HG03558 (cell line): ENCODE measurements around the gene TRIO.
A peak's percentile ranks its signal among the peaks of the same experiment; 100 is the strongest.

Source experiments
- ATAC-seq: cut with Tn5 transposase; IDR thresholded peaks from one replicate; pipeline ENCODE4 v1.9.1; 2021; ENCODE audit warnings: moderate number of reproducible peaks; ENCODE audit not compliant: unreplicated experiment; ENCODE audit errors: extremely low read depth

The TRIO gene

DNA sequence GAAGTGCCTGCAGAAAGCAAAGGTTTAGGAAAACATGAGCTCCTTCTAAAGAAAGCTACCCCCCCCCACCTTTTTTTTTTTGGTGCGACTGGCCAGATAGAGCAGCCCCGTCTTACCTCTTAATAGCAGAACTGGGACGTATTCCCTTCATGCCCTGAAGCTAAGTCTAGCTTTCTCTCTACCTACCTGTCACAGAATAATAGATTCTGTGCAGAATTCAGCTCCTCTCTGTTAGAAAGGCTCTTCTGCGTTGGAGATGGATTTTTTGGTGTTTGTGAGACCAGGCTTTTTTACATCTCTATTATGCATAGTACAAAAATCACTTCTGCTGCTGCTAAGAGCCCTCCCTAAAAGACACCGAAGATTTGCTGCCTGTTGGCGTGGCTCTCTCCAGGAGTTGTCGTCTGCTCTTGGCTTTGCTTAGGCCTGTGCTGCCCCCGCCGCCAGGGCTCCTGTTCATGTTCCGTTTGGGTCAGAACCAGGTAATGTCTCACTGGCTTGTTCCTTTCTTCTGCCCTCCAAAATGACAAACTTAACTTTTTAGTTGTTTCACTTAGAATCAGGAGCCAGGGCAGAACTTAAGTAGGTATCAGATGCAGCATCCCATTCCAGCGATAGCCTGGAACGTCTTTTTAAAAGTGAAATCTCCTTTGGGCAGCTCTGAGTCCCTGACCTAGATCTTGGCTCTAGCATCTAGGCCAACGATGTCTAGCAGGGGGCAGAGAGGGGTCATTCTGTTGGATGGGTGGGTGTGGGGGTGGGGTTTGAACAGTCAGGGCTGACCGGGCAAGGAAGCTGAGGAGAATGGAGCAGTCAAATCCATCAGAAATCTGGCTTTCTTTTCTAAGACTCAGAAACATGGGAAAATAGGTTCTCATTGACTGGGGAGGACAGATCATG, 2.5 kb downstream of the TRIO start:
- no peak for ATAC-seq

DNA sequence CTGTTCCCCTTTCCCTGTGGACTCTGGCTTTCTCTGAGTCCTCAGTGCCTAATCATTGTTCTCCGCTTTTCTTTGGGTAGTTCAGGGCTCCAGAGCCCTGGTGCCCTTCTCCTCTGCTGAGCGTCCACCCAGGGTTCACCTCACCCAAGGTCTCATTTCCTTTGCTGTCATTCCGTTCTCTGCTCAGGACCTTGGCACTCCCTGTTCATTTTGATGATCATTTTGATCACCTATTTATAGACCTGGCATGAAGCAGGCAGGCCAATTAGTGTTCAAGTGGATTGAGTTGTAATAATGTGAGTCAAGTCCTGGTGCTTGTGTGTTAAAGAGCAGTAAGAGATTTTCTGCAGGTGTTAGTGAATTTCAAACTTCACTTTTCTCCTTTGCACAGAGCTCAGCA, 3.6 kb downstream of the TRIO start:
- no peak for ATAC-seq

DNA sequence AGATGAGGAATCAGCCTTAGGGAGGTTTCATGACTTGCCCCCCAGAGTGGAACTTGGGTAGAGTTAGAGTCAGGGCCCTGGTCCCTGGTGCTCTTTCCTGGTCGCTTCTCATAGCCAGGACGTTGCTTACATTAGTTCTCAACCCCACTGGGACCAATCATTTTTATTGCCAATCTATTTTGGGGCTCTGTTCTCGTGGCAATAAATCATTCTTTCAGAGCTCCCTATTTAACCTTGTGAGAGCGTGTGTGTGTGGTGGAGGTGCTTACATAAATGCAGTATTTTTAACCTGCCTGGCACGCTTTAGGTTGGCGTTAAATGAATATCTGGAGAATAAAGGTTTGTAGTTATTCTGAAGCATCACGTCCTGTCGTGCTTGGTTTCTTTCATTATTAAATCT, 4.1 kb downstream of the TRIO start:
- ATAC-seq: no peak

DNA sequence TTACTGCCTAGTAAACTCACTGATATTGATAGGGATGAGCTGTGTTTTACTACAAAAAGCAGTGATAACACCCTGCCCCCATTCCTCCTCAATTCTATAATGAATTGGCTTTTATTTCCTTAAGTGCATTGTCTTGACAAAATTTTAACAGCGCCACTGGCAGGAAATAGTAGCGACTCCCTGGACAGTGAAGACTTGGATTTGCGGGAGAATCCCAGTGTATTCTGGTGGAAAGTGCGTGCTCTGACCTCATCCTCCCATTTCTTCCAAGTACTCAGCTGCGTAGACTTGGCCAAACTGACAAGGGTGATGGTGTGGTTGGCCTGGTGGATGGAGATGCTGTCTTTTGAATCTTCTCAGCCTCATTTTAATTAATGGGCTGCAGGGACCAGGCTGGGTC, 5.3 kb downstream of the TRIO start:
- no peak for ATAC-seq

DNA sequence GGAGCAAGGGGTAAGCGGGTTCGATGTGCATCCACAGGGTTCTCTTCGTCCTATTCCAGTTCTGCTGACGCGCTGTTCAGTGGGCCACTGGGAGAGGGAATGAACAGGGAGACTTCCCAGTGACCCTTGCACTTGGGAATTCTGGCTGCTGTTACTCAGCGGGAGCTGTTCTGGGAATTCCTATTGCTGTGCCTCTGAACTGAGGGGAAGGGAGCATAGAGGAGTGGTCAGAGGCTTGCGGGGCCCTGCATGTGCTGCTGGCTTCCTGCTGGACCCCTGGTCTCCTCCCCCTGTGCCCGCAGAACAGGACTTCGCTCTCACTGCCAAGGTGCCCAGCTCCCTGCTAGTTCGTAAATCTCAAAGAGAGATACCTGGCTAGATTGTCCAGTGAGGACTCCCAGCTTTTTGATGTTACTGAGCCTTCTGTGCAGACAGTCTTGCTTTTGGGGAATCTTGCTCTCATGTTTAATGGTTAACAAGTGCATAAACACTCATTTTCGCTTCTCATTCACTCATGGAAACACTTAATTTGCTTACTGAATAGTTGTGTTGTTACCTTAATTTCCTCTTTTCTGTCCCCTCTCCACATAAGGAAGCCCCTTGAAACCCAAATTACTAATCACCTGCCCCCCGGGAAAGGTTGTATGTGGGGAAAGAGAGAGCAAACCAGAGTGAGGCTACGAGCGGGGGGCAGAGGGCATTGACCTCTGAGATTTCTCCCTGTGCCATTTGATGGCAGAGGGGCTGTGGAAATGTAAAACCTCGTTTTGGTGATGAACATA, 5.9 kb downstream of the TRIO start:
- no peak for ATAC-seq

DNA sequence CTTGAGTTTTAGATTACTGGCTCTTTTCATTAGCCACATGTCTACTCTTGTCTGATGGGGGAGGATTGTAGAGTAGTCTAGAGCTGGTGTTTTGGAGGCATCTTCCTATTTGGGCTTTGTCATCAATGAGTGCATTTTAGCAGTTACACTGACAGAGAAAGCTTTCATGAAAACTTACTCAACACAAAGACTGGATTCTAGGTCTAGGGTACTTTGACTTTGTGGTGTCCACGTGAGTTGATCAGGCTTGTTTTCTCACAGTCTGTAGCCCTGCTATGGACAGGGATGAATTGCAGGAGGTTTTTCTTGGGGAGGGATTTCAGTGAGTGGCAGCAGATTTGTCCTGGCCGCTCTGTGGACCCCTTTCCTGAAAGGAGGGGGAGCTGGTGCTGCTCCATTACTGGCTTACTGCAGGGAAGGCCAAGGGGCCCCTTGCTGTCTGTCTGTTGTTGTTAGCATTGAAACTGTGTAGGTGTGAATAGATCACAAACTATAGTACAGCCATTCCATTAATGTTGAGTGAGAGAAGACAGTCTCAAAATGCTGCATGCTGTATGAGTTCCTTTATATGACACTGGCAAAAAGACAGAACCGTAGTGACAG, 6.6 kb downstream of the TRIO start:
- no peak for ATAC-seq

DNA sequence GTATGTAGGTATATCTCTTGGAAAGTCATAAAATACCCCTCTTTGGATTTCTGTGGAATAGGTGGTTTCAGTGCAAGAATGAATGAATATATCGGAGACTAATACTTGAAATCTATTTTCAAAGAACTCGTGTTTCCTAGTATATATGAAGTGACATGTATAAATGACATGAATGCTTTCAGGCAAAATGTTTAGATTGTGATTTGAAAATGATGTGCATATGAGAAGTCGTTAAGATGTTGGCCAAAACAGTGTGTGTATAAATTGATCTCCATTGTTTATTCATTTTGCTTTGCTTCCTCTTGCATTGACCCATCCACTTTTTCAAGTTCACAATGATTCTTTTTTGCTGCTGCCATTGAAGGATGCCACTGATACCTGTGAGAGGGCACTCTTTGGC, 8.3 kb downstream of the TRIO start:
- ATAC-seq: no peak

DNA sequence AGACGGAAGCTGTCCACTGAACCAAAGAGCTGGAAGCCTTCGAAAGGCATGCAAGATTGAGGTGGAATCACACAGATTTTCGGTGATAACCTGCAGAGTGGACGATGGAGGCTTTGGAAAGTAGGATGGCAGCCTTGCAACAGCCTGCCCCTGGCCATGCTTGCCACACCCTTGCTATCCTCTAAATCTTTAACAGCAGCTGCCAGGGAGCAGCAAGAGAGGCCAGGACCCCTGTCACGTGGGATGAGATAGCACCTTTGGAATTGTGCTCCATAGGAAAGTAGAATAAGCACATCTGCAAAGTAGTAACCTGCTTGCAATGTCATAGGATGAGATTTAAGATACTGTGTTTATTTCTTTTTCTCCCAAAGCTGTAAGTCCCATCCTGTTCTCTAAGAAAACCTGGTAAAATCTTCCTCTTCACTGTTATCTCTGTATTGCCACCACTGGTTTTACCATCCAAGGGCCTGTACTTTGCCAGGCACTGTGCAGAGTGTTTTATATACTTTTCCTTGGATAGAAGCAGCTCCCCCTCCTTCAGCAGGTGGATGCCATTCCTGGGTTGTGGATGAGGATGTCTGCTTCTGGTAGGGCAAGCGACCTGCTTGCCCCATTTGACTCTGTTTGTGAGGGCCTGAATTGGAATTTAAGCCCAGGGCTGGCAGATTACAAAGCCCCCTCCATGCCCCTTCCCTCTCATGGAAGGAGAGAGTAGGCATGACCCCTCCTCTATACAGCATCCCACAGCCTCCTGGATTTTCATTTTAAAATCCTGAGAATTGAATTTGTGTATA, 10.1 kb downstream of the TRIO start:
- ATAC-seq: no peak

DNA sequence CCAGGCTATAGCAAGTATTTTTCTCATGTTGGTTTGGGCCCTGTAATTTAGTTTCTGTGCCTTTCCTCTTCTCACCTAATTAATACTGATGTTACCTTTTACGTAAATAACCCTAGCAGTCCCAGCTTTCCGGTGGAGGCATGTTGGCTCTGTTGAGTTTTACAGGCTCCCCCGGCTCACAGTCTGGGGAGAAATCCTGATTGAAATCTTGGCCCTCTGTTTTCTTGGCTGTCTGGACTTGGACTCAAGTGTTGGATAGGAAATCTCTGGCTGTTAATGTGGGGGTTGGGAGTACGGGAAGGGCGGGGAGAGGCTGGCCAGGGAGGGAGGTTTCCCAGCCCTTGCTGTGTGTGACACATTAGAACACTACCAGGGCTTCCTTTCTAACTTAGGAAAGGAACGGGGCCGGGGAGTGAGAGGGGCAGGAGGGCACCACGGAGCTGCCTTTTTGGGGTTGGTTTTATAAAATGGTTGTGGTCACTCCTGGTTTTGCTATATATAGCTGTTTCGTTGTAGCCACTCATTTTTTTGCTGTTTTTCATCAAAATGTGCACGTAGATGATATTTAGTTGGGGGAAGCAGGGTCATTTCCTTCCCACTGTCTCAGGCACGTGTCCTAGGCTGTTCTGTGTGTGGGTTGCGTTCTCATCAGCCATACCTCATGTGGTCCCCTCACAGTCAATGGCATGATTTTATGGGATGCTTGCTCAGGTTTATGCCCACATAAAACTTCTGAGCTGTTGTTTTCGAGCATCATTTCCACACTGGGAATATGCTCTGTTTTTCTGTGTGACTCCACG, 11.0 kb downstream of the TRIO start:
- ATAC-seq: no peak

DNA sequence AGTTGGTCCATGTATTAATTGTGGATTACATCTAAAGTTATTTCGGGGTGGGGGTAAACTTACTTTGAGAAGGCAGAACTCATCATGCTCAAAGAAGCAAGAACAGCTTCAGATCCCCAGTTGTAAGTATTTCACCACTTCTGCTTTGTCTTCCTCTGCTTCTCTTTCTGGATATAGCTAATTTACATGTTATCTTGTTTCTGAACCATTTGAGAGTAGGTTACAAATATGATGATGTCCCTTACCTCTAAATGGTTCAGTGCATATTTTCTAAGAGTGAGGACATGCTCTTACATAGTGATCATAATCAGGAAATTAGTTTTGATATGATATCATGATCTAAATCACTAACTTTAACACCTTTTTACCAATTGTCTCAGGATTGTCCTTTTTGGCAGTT, 11.9 kb downstream of the TRIO start:
- ATAC-seq: peak; percentile 70

DNA sequence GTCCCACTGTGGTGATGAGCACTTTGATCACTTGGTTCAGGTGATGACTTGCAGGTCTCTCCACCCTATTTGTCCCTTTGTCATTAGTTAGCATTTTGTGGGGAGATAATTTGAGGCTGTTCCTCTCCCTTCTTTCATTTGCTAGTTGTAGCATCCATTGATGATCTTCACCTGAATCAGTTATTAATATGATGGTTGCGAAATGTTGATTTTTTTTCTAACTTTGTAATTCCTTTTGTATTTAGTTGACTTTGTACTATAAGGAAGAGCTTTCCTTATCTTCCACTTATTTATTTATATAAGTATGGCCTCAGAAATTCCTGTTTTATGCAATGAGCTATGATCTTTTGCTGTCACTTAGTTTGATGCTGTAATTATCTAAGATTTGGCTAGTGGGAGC, 12.6 kb downstream of the TRIO start:
- ATAC-seq: no peak

DNA sequence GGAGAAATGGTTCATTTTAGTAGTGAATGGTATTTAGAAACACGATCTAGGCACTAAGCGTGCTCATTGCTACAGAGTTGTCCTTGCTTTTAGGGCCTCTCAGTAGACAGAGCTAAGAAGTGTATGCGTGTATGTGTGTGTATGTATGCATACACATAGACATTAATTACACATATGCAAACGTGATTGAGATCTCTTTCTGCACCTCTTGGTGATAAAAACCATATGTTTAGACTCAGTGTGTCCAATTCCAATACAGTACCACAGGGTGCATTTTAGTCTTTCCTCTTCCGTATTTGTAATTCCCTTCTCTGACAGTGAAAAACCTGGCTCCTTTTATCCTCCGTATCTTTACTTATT, 13.1 kb downstream of the TRIO start:
- no peak for ATAC-seq

DNA sequence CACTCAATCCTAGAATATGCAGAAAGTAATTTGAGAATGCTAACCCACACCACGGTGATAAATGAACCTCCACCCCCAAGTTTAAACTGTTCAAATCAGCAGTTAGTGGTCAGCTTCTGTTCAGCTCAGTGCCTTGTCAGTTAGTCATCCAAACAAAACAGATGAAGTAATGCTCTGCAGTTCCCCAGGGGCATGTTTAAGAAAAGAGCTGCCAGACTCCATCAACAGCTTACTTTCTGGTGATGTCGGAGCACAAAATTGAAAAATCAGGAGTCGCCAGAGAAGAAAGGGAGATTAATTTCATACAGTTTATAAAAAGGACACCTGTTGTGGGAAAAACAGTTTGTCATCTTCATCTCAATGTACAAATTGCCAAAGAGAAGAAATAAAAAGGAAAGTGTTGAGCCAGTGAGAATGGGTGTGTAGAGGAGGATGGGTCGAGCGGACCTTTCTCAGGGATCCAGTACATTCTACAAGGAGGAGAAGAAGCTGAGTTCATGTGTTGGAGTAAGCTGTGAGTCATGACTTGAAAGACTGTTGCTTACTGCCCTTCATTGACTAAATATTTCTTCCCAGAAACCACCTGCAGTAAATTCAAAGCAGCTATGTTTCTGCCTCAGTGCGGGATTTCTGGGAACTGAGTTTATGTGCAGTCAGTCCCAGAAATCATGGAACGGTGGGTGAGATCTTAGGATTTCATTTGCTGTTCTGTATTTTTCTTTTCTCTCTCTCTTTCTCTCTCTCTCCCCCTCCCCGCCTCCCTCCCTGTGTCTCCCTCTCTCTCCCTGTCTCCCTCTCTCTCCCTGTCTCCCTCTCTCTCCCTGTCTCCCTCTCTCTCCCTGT, 13.7 kb downstream of the TRIO start:
- peak; percentile 63 for ATAC-seq

DNA sequence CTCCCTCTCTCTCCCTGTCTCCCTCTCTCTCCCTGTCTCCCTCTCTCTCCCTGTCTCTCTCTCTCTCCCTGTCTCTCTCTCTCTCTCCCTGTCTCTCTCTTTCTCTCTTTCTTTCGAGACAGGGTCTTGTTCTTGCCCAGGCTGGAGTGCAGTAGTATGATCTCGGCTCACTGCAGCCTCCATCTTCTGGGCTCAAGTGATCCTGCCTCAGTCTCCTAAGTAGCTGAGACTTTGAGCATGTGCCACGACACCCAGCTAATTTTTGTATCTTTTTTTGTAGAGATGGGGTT, 14.3 kb downstream of the TRIO start:
- ATAC-seq: no peak

DNA sequence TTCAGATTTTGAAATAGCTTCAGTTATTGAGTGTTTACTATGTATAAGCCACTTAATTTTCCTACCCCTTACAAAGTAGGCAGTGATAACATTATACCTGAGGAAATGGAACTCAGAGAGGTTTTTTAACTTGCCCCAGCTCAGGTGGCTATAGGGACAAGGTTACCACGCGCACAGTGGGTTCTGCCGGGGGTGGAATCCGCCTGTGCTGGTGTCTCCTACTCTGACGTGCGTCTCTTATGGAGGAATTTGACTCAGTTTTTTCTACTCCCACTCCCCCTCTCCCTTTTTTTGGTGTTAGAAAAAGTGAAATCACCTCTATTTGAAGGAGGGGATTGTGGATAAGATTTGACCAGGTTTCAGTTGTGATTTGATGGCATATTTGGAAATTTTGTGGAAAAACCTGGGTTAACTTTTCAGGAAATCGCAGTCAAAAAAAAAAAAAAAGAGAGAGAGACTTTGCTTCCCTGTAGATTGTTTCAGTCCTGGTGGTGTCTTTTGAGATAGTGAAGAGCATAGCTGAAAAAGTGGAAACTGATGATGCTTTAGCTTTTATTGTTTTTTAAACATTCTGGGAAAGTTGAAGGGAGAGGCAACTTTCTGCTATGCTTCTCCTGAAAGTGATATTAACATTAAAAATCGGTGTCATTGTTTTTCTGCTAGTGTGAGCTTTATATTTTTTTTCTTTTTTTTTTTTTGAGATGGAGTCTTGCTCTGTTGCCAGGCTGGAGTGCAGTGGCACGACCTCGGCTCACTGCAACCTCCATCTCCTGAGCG, 15.9 kb downstream of the TRIO start:
- no peak for ATAC-seq

DNA sequence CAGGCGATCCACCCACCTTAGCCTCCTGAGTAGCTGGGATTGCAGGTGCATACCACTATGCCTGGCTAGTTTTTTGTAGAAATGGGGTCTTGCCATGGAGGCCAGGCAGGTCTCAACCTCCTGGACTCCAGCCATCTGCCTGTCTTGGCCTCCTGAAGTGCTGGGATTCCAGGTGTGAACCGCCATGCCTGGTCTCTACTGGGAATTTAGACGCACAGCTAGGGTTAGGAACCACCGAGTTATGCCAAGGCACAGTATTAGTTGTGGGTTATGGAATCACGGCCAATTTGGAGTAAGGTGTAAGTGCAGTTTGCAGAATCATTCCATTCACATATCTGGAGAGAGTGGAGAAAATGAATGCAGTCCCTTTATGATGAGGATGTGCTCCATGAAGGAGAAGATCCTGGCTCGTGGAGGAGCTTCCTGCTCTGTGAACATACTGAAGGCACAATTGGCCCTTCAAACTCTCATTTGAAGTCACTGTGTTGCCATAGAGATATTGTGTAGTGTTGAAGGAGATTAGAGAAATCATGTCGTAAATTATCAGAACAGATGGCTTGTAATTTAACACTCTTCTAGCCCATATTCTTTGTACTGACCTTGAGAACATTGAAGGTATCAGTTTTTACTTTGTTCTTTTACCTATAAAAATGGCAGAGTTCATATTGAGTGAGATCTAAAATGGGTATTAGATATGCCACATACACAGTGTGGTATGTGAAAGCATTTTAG, 18.8 kb downstream of the TRIO start:
- no peak for ATAC-seq
